NCI-H2227 (cell line): Measurements from ENCODE around the gene DYDC1.
A peak's percentile ranks its signal among the peaks of the same experiment; 100 is the strongest.
"Not testable (repeated sequence)": the region's sequence is repeated elsewhere in the genome, so short reads cannot be mapped to it uniquely, and the experiment has no call there.

ENCODE experiments used
- DNase-seq: peaks from one replicate; lab custom pipeline; 2025; ENCODE audit not compliant: unreplicated experiment; lab: John Stamatoyannopoulos, UW

Gene DYDC1

GRCh38 chr10:80356563-80356988, at the start of gene DYDC1, which contains the start of gene DYDC2:
Gene DYDC1 (minus strand): TSS chr10:80356755. CDS start chr10:80352601, 4,154 bp downstream.
Gene DYDC2 (plus strand): TSS chr10:80356781. CDS start chr10:80362444, 5,663 bp downstream.
- peak; percentile 82 for DNase-seq

- DNase-seq = no peak
Measured at GRCh38 chr10:80406204-80406603, 49.6 kb upstream of the DYDC1 start.

- no peak for DNase-seq
Measured at GRCh38 chr10:80405626-80406025, 49.1 kb upstream of the DYDC1 start.

GRCh38 chr10:80405035-80405434, 48.5 kb upstream of the DYDC1 start:
- DNase-seq = no peak

GRCh38 chr10:80400136-80400804, 43.7 kb upstream of the DYDC1 start:
- no peak for DNase-seq

- no peak for DNase-seq
Measured at GRCh38 chr10:80397014-80397413, 40.5 kb upstream of the DYDC1 start.

GRCh38 chr10:80394358-80394916, 37.9 kb upstream of the DYDC1 start:
- DNase-seq = no peak

GRCh38 chr10:80392250-80392649, 35.7 kb upstream of the DYDC1 start:
- no peak for DNase-seq

- DNase-seq = no peak
Measured at GRCh38 chr10:80390740-80391139, 34.2 kb upstream of the DYDC1 start.

- DNase-seq = peak; percentile 37
Measured at GRCh38 chr10:80382989-80383388, 26.4 kb upstream of the DYDC1 start.

GRCh38 chr10:80380185-80380584, 23.6 kb upstream of the DYDC1 start:
- no peak for DNase-seq

GRCh38 chr10:80379701-80380100, 23.1 kb upstream of the DYDC1 start:
- DNase-seq = no peak

GRCh38 chr10:80373502-80373901, 16.9 kb upstream of the DYDC1 start:
- DNase-seq = no peak

- no peak for DNase-seq
Measured at GRCh38 chr10:80372675-80373074, 16.1 kb upstream of the DYDC1 start.

GRCh38 chr10:80371467-80371866, 14.9 kb upstream of the DYDC1 start:
- no peak for DNase-seq

- DNase-seq = no peak
Measured at GRCh38 chr10:80365510-80365909, 9.0 kb upstream of the DYDC1 start.

GRCh38 chr10:80359644-80360043, 3.1 kb upstream of the DYDC1 start:
- no peak for DNase-seq

- DNase-seq = not testable (repeated sequence)
Measured at GRCh38 chr10:80358925-80359324, 2.4 kb upstream of the DYDC1 start.

- DNase-seq = no peak
Measured at GRCh38 chr10:80357851-80358125, 1.2 kb upstream of the DYDC1 start.

- DNase-seq = peak; percentile 67
Measured at GRCh38 chr10:80356989-80357850, 665 bp upstream of the DYDC1 start.

- DNase-seq = no peak
Measured at GRCh38 chr10:80351220-80351619, 5.3 kb downstream of the DYDC1 start.

- DNase-seq = no peak
Measured at GRCh38 chr10:80350251-80350650, 6.3 kb downstream of the DYDC1 start.
